ENCODE data around the gene RNPC3. TPM values are rescaled to one million over a fixed set of nuclear protein-coding genes. Genes with fewer than 3 reads are reported as not detected.
"Not testable (repeated sequence)": the region's sequence is repeated elsewhere in the genome, so short reads cannot be mapped to it uniquely, and the experiment has no call there.

RNPC3 gene
- polyA plus RNA-seq, 1 donor, result 109 TPM

DNA sequence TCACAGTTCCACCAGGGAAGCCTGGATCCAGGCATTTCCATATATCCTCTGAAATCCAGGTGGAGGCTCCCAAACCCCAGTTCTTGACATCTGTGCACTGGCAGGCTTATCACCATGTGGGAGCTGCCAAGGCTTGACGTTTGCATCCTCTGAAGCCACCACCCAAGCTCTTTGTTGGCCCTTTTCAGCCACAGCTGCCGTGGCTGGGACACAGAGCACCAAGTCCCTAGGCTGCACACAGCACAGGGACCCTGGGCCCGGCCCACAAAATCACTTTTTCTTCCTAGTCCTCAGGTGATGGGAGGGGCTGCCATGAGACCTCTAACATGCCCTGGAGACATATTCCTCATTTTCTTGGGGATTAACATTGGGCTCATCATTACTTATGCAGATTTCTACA is 22.3 kb downstream of the RNPC3 start:
- DNase-seq, result no peak

DNA sequence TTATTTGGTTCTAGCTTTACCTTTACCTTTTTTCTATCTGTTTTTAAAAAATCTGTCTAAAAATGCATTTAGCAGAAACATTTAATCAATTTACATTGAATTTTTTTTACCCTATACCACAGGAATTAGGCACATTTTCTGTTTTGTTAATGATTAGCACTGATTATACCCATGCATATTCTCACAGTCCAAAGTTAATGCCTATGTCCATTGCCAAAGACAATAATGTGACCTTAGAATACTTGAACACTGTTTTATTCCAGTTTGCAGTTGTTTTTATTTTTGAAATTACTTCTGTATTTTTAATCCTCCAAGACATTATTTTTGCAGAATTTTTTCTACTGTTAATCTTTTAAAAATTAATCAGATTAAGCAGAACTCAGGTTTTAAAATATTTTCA is 34.9 kb downstream of the RNPC3 start:
- DNase-seq, result no peak

DNA sequence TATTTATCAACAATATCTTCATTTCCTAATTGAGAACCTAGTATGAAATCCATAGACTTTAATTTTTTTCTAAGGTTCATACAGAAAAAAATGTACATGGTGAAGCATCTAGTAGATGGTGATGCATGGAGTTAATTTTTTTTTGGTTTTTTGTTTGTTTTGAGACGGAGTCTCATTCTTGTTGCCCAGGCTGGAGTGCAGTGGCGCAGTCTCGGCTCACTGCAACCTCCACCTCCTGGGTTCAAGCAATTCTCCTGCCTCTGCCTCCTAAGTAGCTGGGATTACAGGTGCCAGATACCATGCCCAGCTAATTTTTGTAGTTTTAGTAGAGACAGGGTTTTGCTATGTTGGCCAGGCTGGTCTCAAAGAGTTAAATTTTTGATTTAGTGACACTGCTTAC is 35.6 kb downstream of the RNPC3 start:
- DNase-seq, result not testable (repeated sequence)

DNA sequence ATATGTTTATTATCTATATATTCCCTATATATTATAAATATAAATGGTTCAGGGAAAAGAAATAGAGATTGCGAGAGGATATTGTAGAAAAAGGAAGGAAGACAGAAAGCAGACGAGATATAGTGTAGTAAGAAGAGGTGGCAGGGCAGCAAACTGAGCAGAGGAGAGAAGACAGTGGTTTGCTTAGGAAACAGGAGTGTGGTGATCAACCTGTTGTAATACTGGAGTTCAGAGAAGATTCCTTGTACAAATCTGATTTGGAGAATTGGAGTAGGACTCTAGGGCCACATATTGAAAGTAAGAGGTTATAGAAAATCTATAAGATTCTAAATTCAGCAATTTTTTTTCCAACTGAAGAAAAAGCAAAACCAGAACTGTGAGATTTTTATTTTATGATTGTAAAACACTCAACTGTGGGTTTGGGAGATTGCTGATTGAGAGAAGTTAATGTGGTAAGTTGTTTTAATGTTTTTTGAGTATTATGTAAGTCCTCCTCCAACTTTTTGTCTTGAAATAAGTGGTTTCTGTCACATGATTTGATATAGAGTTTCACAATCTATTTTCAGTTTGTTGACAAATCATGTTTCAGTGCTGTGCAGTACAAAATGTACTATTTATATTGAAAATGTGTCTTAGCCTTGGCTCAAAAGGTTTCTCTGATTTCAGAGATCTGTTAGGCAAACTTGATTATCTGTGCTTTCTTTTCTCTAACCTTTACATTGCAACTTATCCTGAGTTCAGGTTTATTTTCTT is 36.3 kb downstream of the RNPC3 start:
- no peak for DNase-seq

DNA sequence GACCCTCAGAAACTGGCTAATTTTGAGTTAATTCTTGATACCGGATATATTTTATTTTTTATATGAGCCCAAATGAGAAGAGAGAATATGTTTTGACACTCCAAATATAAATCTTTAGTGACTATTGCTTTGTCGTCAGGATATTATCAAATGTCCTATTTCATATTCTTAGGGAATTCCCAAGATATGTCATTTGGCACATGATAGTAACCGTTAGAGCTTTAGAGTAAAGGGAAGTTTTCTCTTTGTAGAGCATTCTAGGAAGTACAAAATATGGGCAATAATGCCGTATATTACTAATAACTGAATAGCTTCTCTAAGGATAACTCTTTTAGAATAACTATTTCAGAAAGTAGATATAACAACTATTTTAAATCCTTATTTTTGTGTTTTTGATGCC is 37.6 kb downstream of the RNPC3 start:
- no peak for DNase-seq

DNA sequence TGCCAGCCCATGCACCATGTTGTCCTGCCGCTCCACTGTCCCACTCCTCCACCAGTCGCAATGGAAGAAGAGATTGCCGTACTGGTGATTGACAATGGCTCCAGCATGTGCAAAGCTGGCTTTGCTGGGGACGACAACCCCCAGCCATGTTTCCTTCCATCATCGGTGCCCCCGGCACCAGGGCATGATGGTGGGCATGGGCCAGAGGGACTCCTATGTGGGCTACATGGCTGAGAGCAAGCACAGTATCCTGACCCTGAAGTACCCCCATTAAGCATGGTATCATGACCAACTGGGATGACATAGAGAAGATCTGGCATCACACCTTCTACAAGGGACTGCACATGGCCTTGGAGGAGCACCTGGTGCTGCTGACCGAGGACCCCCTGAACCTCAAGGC is 44.0 kb downstream of the RNPC3 start:
- no peak for DNase-seq

DNA sequence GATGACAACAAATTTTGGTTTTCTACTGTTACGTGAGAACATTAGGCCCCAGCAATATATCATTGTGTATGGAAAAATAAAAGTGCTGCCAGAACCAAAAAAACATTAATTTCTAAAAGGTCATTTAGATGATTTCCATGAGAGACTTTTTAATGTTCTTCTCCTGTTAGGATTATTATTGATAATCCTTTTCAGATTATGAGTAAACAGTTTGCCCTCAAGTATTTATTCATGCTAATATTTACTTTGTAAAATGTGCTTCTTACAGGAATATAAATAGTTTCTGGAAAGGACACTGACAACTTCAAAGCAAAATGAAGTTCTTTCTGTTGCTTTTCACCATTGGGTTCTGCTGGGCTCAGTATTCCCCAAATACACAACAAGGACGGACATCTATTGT is 45.8 kb downstream of the RNPC3 start, which contains the start of gene AMY2B:
Gene AMY2B, plus strand, starts transcription at position 301 of the 400 bp plus-strand sequence. Its CDS starts 14 bp downstream, at position 315.
- DNase-seq, result not testable (repeated sequence)

DNA sequence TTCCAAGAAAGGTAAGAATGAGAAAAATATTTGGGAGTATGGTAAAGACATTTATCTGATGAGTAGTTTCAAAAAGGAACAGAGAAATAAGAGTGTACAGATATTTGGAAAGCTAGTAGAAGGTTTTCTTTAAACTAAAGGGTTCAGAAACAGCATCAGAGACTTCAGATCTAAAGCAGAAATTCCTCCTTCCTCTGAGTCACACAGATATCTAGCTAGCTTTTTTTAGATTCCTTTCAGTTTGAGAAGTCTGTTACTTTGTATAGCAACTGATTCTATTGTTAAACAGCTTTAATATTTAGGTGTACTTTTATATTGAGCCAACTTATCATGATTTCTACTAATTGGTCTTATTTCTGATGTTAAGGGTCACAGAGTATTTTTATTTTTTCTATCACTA is 50.6 kb downstream of the RNPC3 start:
- DNase-seq, result no peak

DNA sequence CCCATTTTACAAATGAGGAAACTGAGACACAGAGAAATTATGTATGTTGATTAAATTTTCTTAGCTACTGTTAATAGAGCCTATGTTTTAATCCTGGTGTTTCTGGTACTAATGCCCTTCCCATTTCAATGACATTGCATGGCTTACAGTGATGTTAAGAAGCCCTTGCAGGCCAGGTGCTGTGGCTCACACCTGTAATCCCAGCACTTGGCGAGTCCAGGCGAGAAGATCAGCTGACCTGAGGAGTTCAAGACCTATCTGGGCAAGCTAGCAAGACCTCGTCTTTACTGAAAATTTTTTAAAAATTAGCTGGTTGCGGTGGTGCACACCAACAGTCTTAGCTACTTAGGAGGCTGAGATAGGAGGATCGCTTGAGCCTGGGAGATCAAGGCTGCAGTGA is 51.3 kb downstream of the RNPC3 start:
- not testable (repeated sequence) for DNase-seq

DNA sequence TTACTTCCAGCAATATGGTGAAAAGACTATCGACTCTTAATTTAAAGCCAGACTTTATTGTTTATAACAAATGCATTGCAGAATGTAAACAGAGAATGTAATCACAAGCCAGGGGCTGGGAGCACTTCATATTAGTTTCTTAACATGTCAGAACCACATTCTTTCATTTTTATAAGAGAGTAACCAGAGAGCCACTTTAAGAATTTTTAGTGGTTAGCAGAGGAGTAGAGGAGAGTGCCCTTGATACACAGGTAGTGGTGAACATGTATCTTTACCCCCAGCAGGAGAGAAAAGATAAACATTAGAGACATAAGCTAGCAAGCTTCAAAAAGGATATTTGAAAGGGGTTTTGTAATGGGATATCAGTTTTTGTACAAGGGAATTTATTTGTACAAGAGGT is 57.0 kb downstream of the RNPC3 start:
- DNase-seq, result no peak

DNA sequence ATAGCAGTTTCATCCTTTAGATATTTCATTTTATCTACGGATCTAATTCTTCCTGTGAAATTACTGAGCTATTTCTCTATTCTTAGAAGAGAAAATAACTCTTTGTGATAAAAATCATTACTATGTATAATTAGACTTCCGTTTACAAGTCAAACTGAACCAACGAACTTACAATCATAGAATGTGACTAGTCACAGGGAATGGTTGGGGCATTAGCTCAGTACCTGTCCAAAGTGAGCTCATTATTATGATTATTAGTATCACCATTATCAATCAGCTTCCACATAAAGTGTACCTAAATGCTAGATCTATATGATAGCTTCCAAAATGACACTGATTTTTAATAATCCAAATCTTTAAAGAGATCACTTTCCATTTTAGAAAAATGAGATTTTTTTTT is 58.4 kb downstream of the RNPC3 start:
- DNase-seq, result no peak

DNA sequence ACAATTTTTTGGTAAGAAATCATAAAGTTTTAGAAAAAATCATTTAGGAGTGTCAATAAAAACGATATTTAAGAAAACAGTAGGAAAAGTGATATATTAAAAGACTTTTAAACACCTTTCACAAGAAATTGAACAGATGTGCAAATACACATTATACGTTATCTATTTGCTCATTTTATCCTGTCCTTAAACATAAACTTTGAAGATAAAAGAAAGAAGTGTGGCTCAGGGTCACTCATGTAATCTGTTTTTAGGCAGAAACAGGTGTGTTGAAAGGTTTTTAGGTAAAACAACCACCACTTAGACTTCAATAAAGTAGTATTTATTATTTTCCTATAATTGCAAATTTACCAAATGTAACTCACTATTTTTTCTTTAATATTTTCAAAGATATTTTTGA is 59.0 kb downstream of the RNPC3 start:
- no peak for DNase-seq

DNA sequence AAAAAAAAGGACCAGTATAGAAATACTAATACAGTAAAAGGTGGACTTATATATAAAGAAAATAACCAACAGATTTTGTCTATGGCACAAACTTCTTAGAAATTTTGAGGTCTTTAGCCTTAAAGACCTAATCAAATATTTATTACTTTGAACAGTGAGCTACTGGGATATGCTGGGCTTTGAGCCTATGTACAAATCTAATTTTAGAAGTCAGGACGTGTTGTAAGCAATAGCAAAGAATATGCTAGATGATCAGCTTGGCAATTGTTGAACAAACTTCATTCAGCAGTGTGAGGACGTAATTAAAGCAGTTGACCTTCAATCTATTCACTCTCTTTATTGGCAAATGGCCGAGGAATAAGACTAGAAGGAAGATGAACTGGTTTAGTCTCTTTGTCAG is 77.2 kb downstream of the RNPC3 start:
- not testable (repeated sequence) for DNase-seq

Other genes with a start within 250 kb of the RNPC3 start
- gene AMY2B, start 45.9 kb downstream of the RNPC3 start, polyA plus RNA-seq (ENCODE audit: insufficient read length), result 75.7 TPM
- 0.53 TPM for gene AMY2A, start 91.7 kb downstream of the RNPC3 start, polyA plus RNA-seq (ENCODE audit: insufficient read length)
- gene AMY1A, start 130.1 kb downstream of the RNPC3 start, polyA plus RNA-seq (ENCODE audit: insufficient read length), result not detected
- not detected for gene AMY1B, start 170.5 kb downstream of the RNPC3 start, polyA plus RNA-seq (ENCODE audit: insufficient read length)
- not detected for gene AMY1C, start 224.2 kb downstream of the RNPC3 start, polyA plus RNA-seq (ENCODE audit: insufficient read length)